BLaER1 treated with 17β-estradiol and CSF1 and Interleukin-3, amounts not matched to agents 10 nM and 100 nM (cell line): ENCODE results near the gene ANO9.

Experiments
- H3K27ac ChIP-seq, 11 experiments: shearing (Covaris generic); formaldehyde crosslinking; 2 replicates each; pipeline ENCODE4 v1.8.1; 2022
- H3K27me3 ChIP-seq, 11 experiments: shearing (Covaris generic); formaldehyde crosslinking; 2 replicates each; pipeline ENCODE4 v1.8.1; 2022
- H3K36me3 ChIP-seq, 11 experiments: shearing (Covaris generic); formaldehyde crosslinking; 2 replicates each; pipeline ENCODE4 v1.8.1; 2022
- H3K4me1 ChIP-seq, 10 experiments: shearing (Covaris generic); formaldehyde crosslinking; 2 replicates each; pipeline ENCODE4 v1.8.1; 2022
- H3K4me2 ChIP-seq, 11 experiments: shearing (Covaris generic); formaldehyde crosslinking; 2 replicates each; pipeline ENCODE4 v1.8.1; 2022
- H3K4me3 ChIP-seq, 10 experiments: shearing (Covaris generic); formaldehyde crosslinking; 2 replicates each; pipeline ENCODE4 v1.8.1; 2022
- H3K9ac ChIP-seq, 11 experiments: shearing (Covaris generic); formaldehyde crosslinking; 2 replicates each; pipeline ENCODE4 v1.8.1; 2022
- H3K9me3 ChIP-seq, 11 experiments: shearing (Covaris generic); formaldehyde crosslinking; replicated peaks in 1 of 11; 2 replicates each; pipeline ENCODE4 v1.8.1; 2022
- H4K20me1 ChIP-seq, 11 experiments: shearing (Covaris generic); formaldehyde crosslinking; 2 replicates each; pipeline ENCODE4 v1.8.1; 2022
- Cebpa-rat ChIP-seq, 11 experiments: shearing (Covaris generic); IDR thresholded peaks; 2 replicates each; pipeline ENCODE4 v1.8.1; 2022

Gene ANO9

DNA sequence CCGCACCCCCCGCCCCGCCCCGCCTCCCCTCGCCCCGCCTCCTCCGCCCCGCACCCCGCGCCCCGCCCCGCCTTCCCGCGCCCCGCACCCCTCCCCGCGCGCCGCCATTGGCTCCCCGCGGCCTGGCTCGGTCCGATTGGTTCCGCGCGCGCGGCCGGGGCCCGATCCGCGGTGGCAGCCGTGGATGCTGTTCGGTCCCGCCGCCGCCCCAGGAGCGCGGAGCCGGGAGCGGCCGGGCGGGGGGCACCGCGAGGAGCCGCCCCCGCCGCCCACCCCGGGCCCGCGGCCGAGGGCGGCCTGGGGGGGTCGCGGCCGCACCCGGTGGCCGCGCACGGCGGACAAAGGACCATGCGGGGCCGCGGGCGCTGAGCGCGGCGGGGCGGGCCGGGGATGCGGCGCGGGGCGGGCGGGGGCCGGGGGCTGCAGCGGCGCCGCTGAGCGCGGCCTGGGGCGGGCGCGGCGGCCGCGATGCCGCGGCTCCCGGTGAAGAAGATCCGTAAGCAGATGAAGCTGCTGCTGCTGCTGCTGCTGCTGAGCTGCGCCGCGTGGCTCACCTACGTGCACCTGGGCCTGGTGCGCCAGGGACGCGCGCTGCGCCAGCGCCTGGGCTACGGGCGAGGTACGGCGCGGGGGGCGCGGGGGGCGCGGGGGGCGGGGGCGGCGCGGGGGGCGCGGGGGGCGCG, 72.3 kb downstream of the ANO9 start, which contains the start of gene B4GALNT4:
TSS of gene B4GALNT4 (plus strand) at position 164 of the 683 bp plus-strand sequence. CDS start at position 469, 305 bp downstream.
- Histone ChIP-seq H3K4me1 (peaks cover 0 to 36% (median 26%) of the 10 kb centered on the region in 10 experiments; a peak in 13 of 20 replicates), H3K27ac (no peak within 1 kb of the TSS), H3K4me3 (peak within 1 kb of the TSS in 6 of 10 experiments; percentile 43 to 63 (median 49); a peak in 9 of 20 replicates), H3K4me2 (peak within 1 kb of the TSS in 10 of 11 experiments; percentile 16 to 72 (median 50); a peak in 18 of 22 replicates), H3K36me3 (no peaks in the 10 kb centered on the region), H4K20me1 (peaks cover 0 to 27% (median 4%) of the 10 kb centered on the region in 11 experiments; a peak in 9 of 22 replicates), H3K9ac (peak within 1 kb of the TSS in 5 of 11 experiments; percentile 27 to 65 (median 59); a peak in 6 of 22 replicates), H3K27me3 (peaks cover 34 to 58% (median 43%) of the 10 kb centered on the region in 11 experiments), H3K9me3 (no peaks in the 10 kb centered on the region)
- TF ChIP-seq Cebpa-rat (IDR thresholded peaks at IDR 0.05), result no peak

GRCh38 chr11:368414-369335, 73.1 kb downstream of the ANO9 start:
- Histone ChIP-seq H3K4me2 (peak overlapping the region in 9 of 11 experiments; percentile 25 to 60 (median 42); a peak in 14 of 22 replicates), H3K4me1 (peaks cover 0 to 41% (median 26%) of the 10 kb centered on the region in 10 experiments; a peak in 13 of 20 replicates)

GRCh38 chr11:367956-368413, 73.8 kb downstream of the ANO9 start:
- Histone ChIP-seq H3K9ac (no peak overlapping the region), H3K27me3 (peaks cover 34 to 58% (median 43%) of the 10 kb centered on the region in 11 experiments), H3K9me3 (no peaks in the 10 kb centered on the region), H3K36me3 (no peaks in the 10 kb centered on the region), H3K4me3 (no peak overlapping the region), H3K4me2 (peak overlapping the region in 9 of 11 experiments; percentile 25 to 60 (median 42); a peak in 10 of 22 replicates), H3K27ac (no peak overlapping the region), H3K4me1 (peaks cover 0 to 41% (median 26%) of the 10 kb centered on the region in 10 experiments; a peak in 13 of 20 replicates), H4K20me1 (peaks cover 0 to 27% (median 4%) of the 10 kb centered on the region in 11 experiments; a peak in 9 of 22 replicates)
- TF ChIP-seq Cebpa-rat (IDR thresholded peaks at IDR 0.05), result no peak

More at GRCh38 chr11:368414-369335, 73.1 kb downstream of the ANO9 start:
- Histone ChIP-seq H3K27me3 (peaks cover 34 to 58% (median 43%) of the 10 kb centered on the region in 11 experiments), H3K27ac (no peak overlapping the region), H3K9me3 (no peaks in the 10 kb centered on the region), H3K36me3 (no peaks in the 10 kb centered on the region), H3K9ac (peak overlapping the region in 1 of 11 experiments; percentile 20; a peak in 1 of 22 replicates), H4K20me1 (peaks cover 0 to 27% (median 4%) of the 10 kb centered on the region in 11 experiments; a peak in 9 of 22 replicates), H3K4me3 (no peak overlapping the region; a peak in 2 of 20 replicates)
- no peak for TF ChIP-seq Cebpa-rat (IDR thresholded peaks at IDR 0.05)
